ENCODE results near the gene CXCL17.

Gene CXCL17

GRCh38 chr19:42397263-42398166 lies 45.2 kb downstream of the CXCL17 start:
- no peak for DNase-seq (ENCODE audit: low read depth)

GRCh38 chr19:42396381-42397262 lies 46.1 kb downstream of the CXCL17 start:
- peak; percentile 99 for DNase-seq (ENCODE audit: low read depth)

- no peak for DNase-seq (ENCODE audit: low read depth)
These were observed 48.0 kb downstream of the CXCL17 start for GRCh38 chr19:42394751-42395150.

- DNase-seq (ENCODE audit: low read depth) = no peak
These were observed 50.6 kb downstream of the CXCL17 start for GRCh38 chr19:42392165-42392564.

GRCh38 chr19:42389899-42390298 lies 52.8 kb downstream of the CXCL17 start, which contains the start of gene CNFN:
Gene CNFN (minus strand): TSS chr19:42390297. CDS start chr19:42389037, 1,260 bp downstream.
- no peak for DNase-seq (ENCODE audit: low read depth)

GRCh38 chr19:42388851-42389489 lies 53.8 kb downstream of the CXCL17 start:
- no peak for DNase-seq (ENCODE audit: low read depth)

GRCh38 chr19:42386974-42387707 lies 55.6 kb downstream of the CXCL17 start:
- peak; percentile 17 for DNase-seq (ENCODE audit: low read depth)

GRCh38 chr19:42380155-42380554 lies 62.6 kb downstream of the CXCL17 start:
- no peak for DNase-seq (ENCODE audit: low read depth)

Data from GM04504 (cell line).